ENCODE measurements around the gene DACH1. TPM values are rescaled to one million over a fixed set of nuclear protein-coding genes. Genes with fewer than 3 reads are reported as not detected.

The DACH1 gene
- total and polyA plus RNA-seq, 11 donors, result 1.2 to 3.8 (median 2.1) TPM

GRCh38 chr13:71492346-71492871 lies 374.6 kb downstream of the DACH1 start:
- no peak for ATAC-seq
- Histone ChIP-seq H3K36me3 (peaks cover 0 to 2% (median 0%) of the 10 kb centered on the region in 9 donors), H3K4me3 (no peak overlapping the region), H3K27ac (no peak overlapping the region), H3K27me3 (no peaks in the 10 kb centered on the region), H3K4me1 (peaks cover 0 to 5% (median 0%) of the 10 kb centered on the region in 12 donors), H3K9me3 (peaks cover 0 to 5% (median 0%) of the 10 kb centered on the region in 12 donors)
- intact Hi-C loops (cut with DNase I), result loop anchor here in 1 of 10 donors (10.0 kb wide), 1 partner anchor 382 kb away; no protein-coding TSS in a partner anchor
- TF ChIP-seq CTCF (IDR thresholded peaks at IDR 0.05) (no peak), POLR2A (IDR thresholded peaks at IDR 0.05) (no peak)
- DNase-seq, result no peak

- TF ChIP-seq CTCF (IDR thresholded peaks at IDR 0.05), result no peak
- no peak for TF ChIP-seq POLR2A (IDR thresholded peaks at IDR 0.05)
- H3K4me1 ChIP-seq, result peaks cover 0 to 5% (median 0%) of the 10 kb centered on the region in 12 donors
- H3K9me3 ChIP-seq, result peaks cover 0 to 5% (median 0%) of the 10 kb centered on the region in 12 donors
- peaks cover 0 to 2% (median 0%) of the 10 kb centered on the region in 9 donors for H3K36me3 ChIP-seq
- DNase-seq, result no peak
- 87 to 100% (median 99%) methylated on average over 1 of the region's 1 CpG for WGBS, 4 donors
- no peak overlapping the region for H3K27ac ChIP-seq
- H3K27me3 ChIP-seq, result no peaks in the 10 kb centered on the region
- intact Hi-C loops (cut with DNase I), result loop anchor here in 1 of 10 donors (10.0 kb wide), 1 partner anchor 384 kb away; no protein-coding TSS in a partner anchor
- no peak for ATAC-seq
- no peak overlapping the region for H3K4me3 ChIP-seq
Measured at GRCh38 chr13:71491010-71491409, 376.0 kb downstream of the DACH1 start.

GRCh38 chr13:71489041-71489440 lies 378.0 kb downstream of the DACH1 start:
- no peak overlapping the region for H3K4me3 ChIP-seq
- peaks cover 0 to 2% (median 0%) of the 10 kb centered on the region in 9 donors for H3K36me3 ChIP-seq
- intact Hi-C loops (cut with DNase I), result no loop called here
- H3K9me3 ChIP-seq, result peaks cover 0 to 5% (median 0%) of the 10 kb centered on the region in 12 donors
- no peak overlapping the region for H3K27ac ChIP-seq
- DNase-seq, result no peak
- WGBS, 4 donors, result 95 to 100% (median 97%) methylated on average over 3 of the region's 3 CpGs
- H3K4me1 ChIP-seq, result peaks cover 0 to 2% (median 0%) of the 10 kb centered on the region in 12 donors
- TF ChIP-seq POLR2A (IDR thresholded peaks at IDR 0.05), result no peak
- TF ChIP-seq CTCF (IDR thresholded peaks at IDR 0.05), result no peak
- ATAC-seq, result no peak
- H3K27me3 ChIP-seq, result no peaks in the 10 kb centered on the region

GRCh38 chr13:71488201-71488600 lies 378.8 kb downstream of the DACH1 start:
- Histone ChIP-seq H3K36me3 (peaks cover 0 to 2% (median 0%) of the 10 kb centered on the region in 9 donors), H3K27ac (no peak overlapping the region), H3K9me3 (peaks cover 0 to 5% (median 0%) of the 10 kb centered on the region in 12 donors), H3K4me1 (no peaks in the 10 kb centered on the region), H3K27me3 (no peaks in the 10 kb centered on the region), H3K4me3 (no peak overlapping the region)
- TF ChIP-seq CTCF (IDR thresholded peaks at IDR 0.05), result no peak
- no peak for TF ChIP-seq POLR2A (IDR thresholded peaks at IDR 0.05)
- intact Hi-C loops (cut with DNase I), result no loop called here
- WGBS, 4 donors, result 83 to 95% (median 89%) methylated on average over 1 of the region's 1 CpG
- no peak for DNase-seq
- ATAC-seq, result no peak
